Testis (tissue), 2 donors: Measurements from ENCODE around the gene C1orf56.

Experiments used
- CTCF ChIP-seq, 3 experiments: fragments of 450-650 bp in 2 of 3; fragments of 200-600 bp in 1 of 3; sonication (generic) in 1 of 3; IDR thresholded peaks; one replicate each; pipeline ENCODE4 v1.5.1; 2016 to 2019; ENCODE audit warnings: antibody characterized with exemption in 3 of 3, mild to moderate bottlenecking in 2 of 3, moderate library complexity in 1 of 3
- POLR2A ChIP-seq: fragments of 450-650 bp; IDR thresholded peaks from one replicate; pipeline ENCODE4 v1.6.1; 2017; ENCODE audit warnings: antibody characterized with exemption, mild to moderate bottlenecking, moderate library complexity

- no peak for TF ChIP-seq CTCF (IDR thresholded peaks at IDR 0.05)
- TF ChIP-seq POLR2A, result no peak
These were observed 48.4 kb upstream of the C1orf56 start for GRCh38 chr1:150999051-150999674.
